ENCODE measurements around the gene RBL2. TPM values are rescaled to one million over a fixed set of nuclear protein-coding genes. Genes with fewer than 3 reads are reported as not detected.
A peak's percentile ranks its signal among the peaks of the same experiment; 100 is the strongest.

The RBL2 gene
- total and polyA plus RNA-seq, 2 of the 13 experiments (the other 11 are each of a cell fraction or from before 2014, with no cell fraction given) = 41.2 to 60.9 TPM

DNA sequence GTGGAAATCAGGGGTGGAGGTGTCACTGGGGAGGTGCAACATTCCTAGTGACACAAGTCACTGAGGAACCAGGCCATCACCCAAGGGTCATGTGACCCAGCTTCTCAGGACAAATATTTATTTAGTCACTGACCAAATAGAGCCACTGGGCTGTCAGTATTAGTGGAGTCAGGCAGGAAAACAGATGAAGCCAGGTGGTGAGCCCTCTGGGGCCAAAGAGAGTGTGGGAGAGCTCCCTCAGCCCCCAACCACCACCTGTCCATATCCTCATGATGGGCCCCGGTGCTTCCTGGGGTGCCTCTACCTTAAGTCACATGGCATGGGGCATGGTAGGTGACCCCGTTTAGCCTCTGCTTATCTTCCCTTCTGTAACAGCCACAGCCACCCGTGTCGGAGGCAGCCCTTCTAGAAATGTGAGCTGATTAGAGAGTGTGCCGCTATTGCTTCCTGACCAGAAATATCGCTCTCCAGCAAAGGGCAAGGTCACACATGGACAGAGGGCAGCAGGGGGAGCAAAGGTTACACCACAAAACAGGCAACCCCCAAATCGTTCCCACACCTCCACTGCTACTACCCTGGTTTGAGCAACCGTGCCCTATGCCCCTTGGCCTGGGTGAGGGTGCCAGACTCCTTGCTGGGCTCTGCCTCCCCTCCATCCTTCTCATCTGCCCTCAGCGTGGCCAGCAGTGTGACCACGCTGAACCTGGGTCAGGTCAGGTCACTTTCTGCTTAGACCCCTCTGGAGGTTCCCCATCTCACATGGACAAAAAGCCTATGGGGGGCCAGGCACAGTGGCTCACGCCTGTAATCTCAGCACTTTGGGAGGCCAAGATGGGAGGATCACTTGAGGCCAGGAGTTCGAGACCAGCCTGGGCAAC, 77.4 kb downstream of the RBL2 start (continued):
- TF ChIP-seq, protein P1, sequence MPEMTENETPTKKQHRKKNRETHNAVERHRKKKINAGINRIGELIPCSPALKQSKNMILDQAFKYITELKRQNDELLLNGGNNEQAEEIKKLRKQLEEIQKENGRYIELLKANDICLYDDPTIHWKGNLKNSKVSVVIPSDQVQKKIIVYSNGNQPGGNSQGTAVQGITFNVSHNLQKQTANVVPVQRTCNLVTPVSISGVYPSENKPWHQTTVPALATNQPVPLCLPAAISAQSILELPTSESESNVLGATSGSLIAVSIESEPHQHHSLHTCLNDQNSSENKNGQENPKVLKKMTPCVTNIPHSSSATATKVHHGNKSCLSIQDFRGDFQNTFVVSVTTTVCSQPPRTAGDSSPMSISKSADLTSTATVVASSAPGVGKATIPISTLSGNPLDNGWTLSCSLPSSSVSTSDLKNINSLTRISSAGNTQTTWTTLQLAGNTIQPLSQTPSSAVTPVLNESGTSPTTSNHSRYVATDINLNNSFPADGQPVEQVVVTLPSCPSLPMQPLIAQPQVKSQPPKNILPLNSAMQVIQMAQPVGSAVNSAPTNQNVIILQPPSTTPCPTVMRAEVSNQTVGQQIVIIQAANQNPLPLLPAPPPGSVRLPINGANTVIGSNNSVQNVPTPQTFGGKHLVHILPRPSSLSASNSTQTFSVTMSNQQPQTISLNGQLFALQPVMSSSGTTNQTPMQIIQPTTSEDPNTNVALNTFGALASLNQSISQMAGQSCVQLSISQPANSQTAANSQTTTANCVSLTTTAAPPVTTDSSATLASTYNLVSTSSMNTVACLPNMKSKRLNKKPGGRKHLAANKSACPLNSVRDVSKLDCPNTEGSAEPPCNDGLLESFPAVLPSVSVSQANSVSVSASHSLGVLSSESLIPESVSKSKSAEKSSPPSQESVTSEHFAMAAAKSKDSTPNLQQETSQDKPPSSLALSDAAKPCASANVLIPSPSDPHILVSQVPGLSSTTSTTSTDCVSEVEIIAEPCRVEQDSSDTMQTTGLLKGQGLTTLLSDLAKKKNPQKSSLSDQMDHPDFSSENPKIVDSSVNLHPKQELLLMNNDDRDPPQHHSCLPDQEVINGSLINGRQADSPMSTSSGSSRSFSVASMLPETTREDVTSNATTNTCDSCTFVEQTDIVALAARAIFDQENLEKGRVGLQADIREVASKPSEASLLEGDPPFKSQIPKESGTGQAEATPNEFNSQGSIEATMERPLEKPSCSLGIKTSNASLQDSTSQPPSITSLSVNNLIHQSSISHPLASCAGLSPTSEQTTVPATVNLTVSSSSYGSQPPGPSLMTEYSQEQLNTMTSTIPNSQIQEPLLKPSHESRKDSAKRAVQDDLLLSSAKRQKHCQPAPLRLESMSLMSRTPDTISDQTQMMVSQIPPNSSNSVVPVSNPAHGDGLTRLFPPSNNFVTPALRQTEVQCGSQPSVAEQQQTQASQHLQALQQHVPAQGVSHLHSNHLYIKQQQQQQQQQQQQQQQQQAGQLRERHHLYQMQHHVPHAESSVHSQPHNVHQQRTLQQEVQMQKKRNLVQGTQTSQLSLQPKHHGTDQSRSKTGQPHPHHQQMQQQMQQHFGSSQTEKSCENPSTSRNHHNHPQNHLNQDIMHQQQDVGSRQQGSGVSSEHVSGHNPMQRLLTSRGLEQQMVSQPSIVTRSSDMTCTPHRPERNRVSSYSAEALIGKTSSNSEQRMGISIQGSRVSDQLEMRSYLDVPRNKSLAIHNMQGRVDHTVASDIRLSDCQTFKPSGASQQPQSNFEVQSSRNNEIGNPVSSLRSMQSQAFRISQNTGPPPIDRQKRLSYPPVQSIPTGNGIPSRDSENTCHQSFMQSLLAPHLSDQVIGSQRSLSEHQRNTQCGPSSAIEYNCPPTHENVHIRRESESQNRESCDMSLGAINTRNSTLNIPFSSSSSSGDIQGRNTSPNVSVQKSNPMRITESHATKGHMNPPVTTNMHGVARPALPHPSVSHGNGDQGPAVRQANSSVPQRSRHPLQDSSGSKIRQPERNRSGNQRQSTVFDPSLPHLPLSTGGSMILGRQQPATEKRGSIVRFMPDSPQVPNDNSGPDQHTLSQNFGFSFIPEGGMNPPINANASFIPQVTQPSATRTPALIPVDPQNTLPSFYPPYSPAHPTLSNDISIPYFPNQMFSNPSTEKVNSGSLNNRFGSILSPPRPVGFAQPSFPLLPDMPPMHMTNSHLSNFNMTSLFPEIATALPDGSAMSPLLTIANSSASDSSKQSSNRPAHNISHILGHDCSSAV (CRISPR knock-in tag; IDR thresholded peaks at IDR 0.05; ENCODE audit: borderline replicate concordance) = no peak
- TF ChIP-seq ZKSCAN8 (CRISPR knock-in tag; IDR thresholded peaks at IDR 0.05; ENCODE audit: borderline replicate concordance) (no peak; the same call in 1 of the 2 replicates), MED8 (CRISPR knock-in tag; IDR thresholded peaks at IDR 0.05; ENCODE audit: insufficient replicate concordance) (peak; percentile 43), ZNF556 (CRISPR knock-in tag; IDR thresholded peaks at IDR 0.05; ENCODE audit: borderline replicate concordance) (no peak), CC2D1A (CRISPR knock-in tag; IDR thresholded peaks at IDR 0.05) (no peak), MEIS1 (CRISPR knock-in tag; IDR thresholded peaks at IDR 0.05; ENCODE audit: borderline replicate concordance) (peak; percentile 56), ELF3 (CRISPR knock-in tag; IDR thresholded peaks at IDR 0.05) (peak; percentile 51), ZNF766 (CRISPR knock-in tag; IDR thresholded peaks at IDR 0.05; ENCODE audit: borderline replicate concordance) (no peak), ZNF816 (CRISPR knock-in tag; IDR thresholded peaks at IDR 0.05; ENCODE audit: borderline replicate concordance) (no peak), TCF7L2 (IDR thresholded peaks at IDR 0.05; ENCODE audit: low read depth, low read length) (no peak), ZNF678 (CRISPR knock-in tag; IDR thresholded peaks at IDR 0.05) (no peak)
- TF ChIP-seq, protein P2, sequence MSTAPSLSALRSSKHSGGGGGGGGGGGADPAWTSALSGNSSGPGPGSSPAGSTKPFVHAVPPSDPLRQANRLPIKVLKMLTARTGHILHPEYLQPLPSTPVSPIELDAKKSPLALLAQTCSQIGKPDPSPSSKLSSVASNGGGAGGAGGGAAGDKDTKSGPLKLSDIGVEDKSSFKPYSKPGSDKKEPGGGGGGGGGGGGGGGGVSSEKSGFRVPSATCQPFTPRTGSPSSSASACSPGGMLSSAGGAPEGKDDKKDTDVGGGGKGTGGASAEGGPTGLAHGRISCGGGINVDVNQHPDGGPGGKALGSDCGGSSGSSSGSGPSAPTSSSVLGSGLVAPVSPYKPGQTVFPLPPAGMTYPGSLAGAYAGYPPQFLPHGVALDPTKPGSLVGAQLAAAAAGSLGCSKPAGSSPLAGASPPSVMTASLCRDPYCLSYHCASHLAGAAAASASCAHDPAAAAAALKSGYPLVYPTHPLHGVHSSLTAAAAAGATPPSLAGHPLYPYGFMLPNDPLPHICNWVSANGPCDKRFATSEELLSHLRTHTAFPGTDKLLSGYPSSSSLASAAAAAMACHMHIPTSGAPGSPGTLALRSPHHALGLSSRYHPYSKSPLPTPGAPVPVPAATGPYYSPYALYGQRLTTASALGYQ (CRISPR knock-in tag; IDR thresholded peaks at IDR 0.05) = peak; percentile 78; the same call in 1 of the 2 replicates
- TF ChIP-seq, protein P3, sequence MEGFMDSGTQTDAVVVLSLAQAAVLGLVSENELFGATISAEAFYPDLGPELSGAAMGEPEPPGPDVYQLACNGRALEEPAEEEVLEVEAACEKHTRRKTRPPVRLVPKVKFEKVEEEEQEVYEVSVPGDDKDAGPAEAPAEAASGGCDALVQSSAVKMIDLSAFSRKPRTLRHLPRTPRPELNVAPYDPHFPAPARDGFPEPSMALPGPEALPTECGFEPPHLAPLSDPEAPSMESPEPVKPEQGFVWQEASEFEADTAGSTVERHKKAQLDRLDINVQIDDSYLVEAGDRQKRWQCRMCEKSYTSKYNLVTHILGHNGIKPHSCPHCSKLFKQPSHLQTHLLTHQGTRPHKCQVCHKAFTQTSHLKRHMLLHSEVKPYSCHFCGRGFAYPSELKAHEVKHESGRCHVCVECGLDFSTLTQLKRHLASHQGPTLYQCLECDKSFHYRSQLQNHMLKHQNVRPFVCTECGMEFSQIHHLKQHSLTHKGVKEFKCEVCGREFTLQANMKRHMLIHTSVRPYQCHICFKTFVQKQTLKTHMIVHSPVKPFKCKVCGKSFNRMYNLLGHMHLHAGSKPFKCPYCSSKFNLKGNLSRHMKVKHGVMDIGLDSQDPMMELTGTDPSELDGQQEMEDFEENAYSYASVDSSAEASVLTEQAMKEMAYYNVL (CRISPR knock-in tag; IDR thresholded peaks at IDR 0.05; ENCODE audit: borderline replicate concordance) = peak; percentile 82; the same call in 1 of the 2 replicates

All from HepG2 (cell line).